Spleen (tissue), 7 donors: ENCODE measurements around the gene SENP5.
A peak's percentile ranks its signal among the peaks of the same experiment; 100 is the strongest.

Experiments
- POLR2A ChIP-seq, 3 donors: fragments of 450-650 bp; IDR thresholded peaks; one replicate each; pipeline ENCODE4 v1.5.1; 2017; ENCODE audit warnings: antibody characterized with exemption in 3 of 3, mild to moderate bottlenecking in 1 of 3
- POLR2AphosphoS5 ChIP-seq, 3 donors: sonication (generic); formaldehyde crosslinking; IDR thresholded peaks; one replicate each; pipeline ENCODE4 v1.5.1; 2017; ENCODE audit warnings: antibody characterized with exemption in 3 of 3
- TF ChIP-seq, protein P1 (sequence below), 11 experiments: fragments of 200-600 bp in 7 of 11; fragments of 450-650 bp in 4 of 11; sonication (generic) in 4 of 11; IDR thresholded peaks in 8 of 11; conservative IDR thresholded peaks in 3 of 11; 1 replicate in 7 of 11; 2 replicates in 4 of 11; pipeline versions ENCODE4 v1.4.0 to v1.8.0; 2016 to 2021; ENCODE audit warnings: antibody characterized with exemption in 11 of 11, inconsistent platforms in 4 of 11, mild to moderate bottlenecking in 1 of 11
- donor health status: DM: no; HTN: no; CAD: no; lungs with moderate emphysema.
- donor health status: DM: no; HTN: no; CAD: no.
- donor health status: DM: no; HTN: no; CAD: no.

DNA sequence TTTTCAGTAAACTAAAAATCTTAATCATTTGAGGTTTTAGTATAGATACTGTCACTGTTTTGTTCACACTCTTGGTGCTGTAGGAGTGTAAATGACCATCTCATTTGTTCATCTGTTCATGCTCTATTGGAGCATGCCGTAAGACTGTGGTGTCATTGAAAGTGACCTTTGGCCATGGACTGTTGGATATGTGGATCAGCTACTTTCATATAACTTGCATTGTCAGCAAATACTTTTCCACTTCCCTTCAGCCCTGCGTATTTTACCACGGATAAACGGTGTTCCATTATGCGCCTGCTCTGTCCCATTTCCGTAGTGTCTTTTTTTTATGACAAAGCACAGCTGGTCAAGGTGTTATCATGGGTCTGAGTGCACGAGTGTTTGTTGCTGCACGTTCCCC, 32.6 kb upstream of the SENP5 start:
- TF ChIP-seq, protein P1, sequence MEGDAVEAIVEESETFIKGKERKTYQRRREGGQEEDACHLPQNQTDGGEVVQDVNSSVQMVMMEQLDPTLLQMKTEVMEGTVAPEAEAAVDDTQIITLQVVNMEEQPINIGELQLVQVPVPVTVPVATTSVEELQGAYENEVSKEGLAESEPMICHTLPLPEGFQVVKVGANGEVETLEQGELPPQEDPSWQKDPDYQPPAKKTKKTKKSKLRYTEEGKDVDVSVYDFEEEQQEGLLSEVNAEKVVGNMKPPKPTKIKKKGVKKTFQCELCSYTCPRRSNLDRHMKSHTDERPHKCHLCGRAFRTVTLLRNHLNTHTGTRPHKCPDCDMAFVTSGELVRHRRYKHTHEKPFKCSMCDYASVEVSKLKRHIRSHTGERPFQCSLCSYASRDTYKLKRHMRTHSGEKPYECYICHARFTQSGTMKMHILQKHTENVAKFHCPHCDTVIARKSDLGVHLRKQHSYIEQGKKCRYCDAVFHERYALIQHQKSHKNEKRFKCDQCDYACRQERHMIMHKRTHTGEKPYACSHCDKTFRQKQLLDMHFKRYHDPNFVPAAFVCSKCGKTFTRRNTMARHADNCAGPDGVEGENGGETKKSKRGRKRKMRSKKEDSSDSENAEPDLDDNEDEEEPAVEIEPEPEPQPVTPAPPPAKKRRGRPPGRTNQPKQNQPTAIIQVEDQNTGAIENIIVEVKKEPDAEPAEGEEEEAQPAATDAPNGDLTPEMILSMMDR (IDR thresholded peaks at IDR 0.05 in 8 of 11, conservative IDR thresholded peaks at IDR 0.05 in 3 of 11) = no peak
- TF ChIP-seq POLR2A (IDR thresholded peaks at IDR 0.05) (no peak), POLR2AphosphoS5 (IDR thresholded peaks at IDR 0.05) (peak in 1 of 3 donors; percentile 78)
